ENCODE measurements around the gene GAGE12D.
"Not testable (repeated sequence)": the region's sequence is repeated elsewhere in the genome, so short reads cannot be mapped to it uniquely, and the experiment has no call there.

GRCh38 chrX:49541433-49541832 lies at the start of gene GAGE12D:
- not testable (repeated sequence) for TF ChIP-seq CTCF (IDR thresholded peaks at IDR 0.05; ENCODE audit: low read depth, low read length, poor library complexity, severe bottlenecking); EZH2phosphoT487 (IDR thresholded peaks at IDR 0.05; ENCODE audit: borderline replicate concordance, low read length)

Measured in DOHH2 (cell line).